ENCODE measurements around the gene RETSAT. TPM values are rescaled to one million over a fixed set of nuclear protein-coding genes. Genes with fewer than 3 reads are reported as not detected.

The RETSAT gene
- total and polyA plus RNA-seq, 2 of the 13 experiments (the other 11 are each of a cell fraction or from before 2014, with no cell fraction given), result 46.7 to 61.0 TPM

- ChIA-PET POLR2A (interaction anchor here (1.2 to 3.4 kb wide), 3 partner anchors 17 to 137 kb away, joined by 3 to 13 read pairs (median 4); partner anchors contain the start of genes ELMOD3, MAT2A, RETSAT and SH2D6), CTCF (ENCODE audit: low intra/inter-chr PET ratio, low total read pairs) (no interaction called here)
- no TSS peak for BruUV-seq (replicated peaks)
- Histone ChIP-seq H3K4me2 (ENCODE audit: low read depth, low read length) (peak overlapping the region; percentile 28; the same call in 1 of the 2 replicates), H2AFZ (ENCODE audit: low read length) (no peak overlapping the region), H3K4me1 (ENCODE audit: insufficient read depth, low read length) (peaks cover 51% of the 10 kb centered on the region), H3K27ac (ENCODE audit: extremely low read length, insufficient read depth, low read length) (no peak overlapping the region), H3K27me3 (ENCODE audit: control insufficient read depth in 1 of 2, insufficient read depth in 2 of 2, low read length in 2 of 2) (no peaks in the 10 kb centered on the region), H4K20me1 (ENCODE audit: insufficient read depth, low read length) (no peaks in the 10 kb centered on the region), H3K36me3 (replicated peaks in 1 of 2; ENCODE audit: control insufficient read depth in 1 of 2, insufficient read depth in 2 of 2, low read length in 2 of 2) (no peaks in the 10 kb centered on the region), H3K9me3 (ENCODE audit: low read length) (no peaks in the 10 kb centered on the region), H3K9ac (ENCODE audit: insufficient read depth, low read depth, low read length) (no peak overlapping the region), H3K4me3 (replicated peaks in 1 of 3; ENCODE audit: insufficient read depth in 1 of 3, low read depth in 2 of 3, low read length in 3 of 3) (no peak overlapping the region; a peak in 1 of 6 replicates), H3K79me2 (ENCODE audit: insufficient read depth, low read length) (no peaks in the 10 kb centered on the region)
- DNase-seq (ENCODE audit: low spot score) (no peak), FAIRE-seq (no peak), ATAC-seq (peak; percentile 36)
- TF ChIP-seq DPF2 (CRISPR knock-in tag; IDR thresholded peaks at IDR 0.05; ENCODE audit: borderline replicate concordance, low read depth), result no peak
- no peak for TF ChIP-seq RARA (CRISPR knock-in tag; IDR thresholded peaks at IDR 0.05)
- TF ChIP-seq HIVEP1 (CRISPR knock-in tag; IDR thresholded peaks at IDR 0.05), result no peak
- in situ Hi-C loops (cut with HindIII; ENCODE audit: extremely low pct_ligation_motif_present, low pct_unique_long_range_greater_than_20kb), result no loop called here
- 28% methylated on average over 2 of the region's 7 CpGs for WGBS (ENCODE audit: low lambda C conversion rate)
- intact Hi-C loops (cut with micrococcal nuclease; ENCODE audit: unreplicated experiment), result no loop called here
These were observed 47.1 kb upstream of the RETSAT start for GRCh38 chr2:85401464-85401805.

- BruUV-seq (replicated peaks), result no TSS peak
- POLR2A ChIA-PET, result interaction anchor here (0.9 to 3.4 kb wide), 5 partner anchors 18 to 194 kb away, joined by 3 to 13 read pairs (median 4); partner anchors contain the start of genes ELMOD3, MAT2A, RETSAT and RNF181
These were observed 46.5 kb upstream of the RETSAT start for GRCh38 chr2:85400541-85401463.

More at GRCh38 chr2:85400541-85401463, 46.5 kb upstream of the RETSAT start:
- no peak for FAIRE-seq
- no peak overlapping the region for H3K9ac ChIP-seq (ENCODE audit: insufficient read depth, low read depth, low read length)
- intact Hi-C loops (cut with micrococcal nuclease; ENCODE audit: unreplicated experiment), result no loop called here
- H2AFZ ChIP-seq (ENCODE audit: low read length), result no peak overlapping the region
- no peaks in the 10 kb centered on the region for H3K79me2 ChIP-seq (ENCODE audit: insufficient read depth, low read length)
- no peaks in the 10 kb centered on the region for H3K27me3 ChIP-seq (ENCODE audit: control insufficient read depth in 1 of 2, insufficient read depth in 2 of 2, low read length in 2 of 2)
- WGBS (ENCODE audit: low lambda C conversion rate), result 67% methylated on average over 14 of the region's 14 CpGs
- TF ChIP-seq MAFK (conservative IDR thresholded peaks at IDR 0.05 in 1 of 2, IDR thresholded peaks at IDR 0.05 in 1 of 2; ENCODE audit: low read length in 2 of 2) (no peak), GMEB2 (CRISPR knock-in tag; IDR thresholded peaks at IDR 0.05; ENCODE audit: low read depth) (no peak), SMAD9 (CRISPR knock-in tag; IDR thresholded peaks at IDR 0.05) (no peak), ZC3H13 (CRISPR knock-in tag; IDR thresholded peaks at IDR 0.05) (no peak), RBM39 (IDR thresholded peaks at IDR 0.05; ENCODE audit: low read depth, low read length, poor library complexity, severe bottlenecking) (no peak), PHF5A (CRISPR knock-in tag; IDR thresholded peaks at IDR 0.05; ENCODE audit: low read depth, unreplicated experiment) (no peak)
- H3K9me3 ChIP-seq (ENCODE audit: low read length), result no peaks in the 10 kb centered on the region
- no peak overlapping the region for H3K27ac ChIP-seq (ENCODE audit: extremely low read length, insufficient read depth, low read length)
- H3K4me3 ChIP-seq (replicated peaks in 1 of 3; ENCODE audit: insufficient read depth in 1 of 3, low read depth in 2 of 3, low read length in 3 of 3), result no peak overlapping the region
- in situ Hi-C loops (cut with HindIII; ENCODE audit: extremely low pct_ligation_motif_present, low pct_unique_long_range_greater_than_20kb), result no loop called here
- no peak overlapping the region for H3K4me2 ChIP-seq (ENCODE audit: low read depth, low read length)
- no peaks in the 10 kb centered on the region for H3K36me3 ChIP-seq (replicated peaks in 1 of 2; ENCODE audit: control insufficient read depth in 1 of 2, insufficient read depth in 2 of 2, low read length in 2 of 2)
- peak; percentile 14 for ATAC-seq
- peaks cover 45% of the 10 kb centered on the region for H3K4me1 ChIP-seq (ENCODE audit: insufficient read depth, low read length)
- CTCF ChIA-PET (ENCODE audit: low intra/inter-chr PET ratio, low total read pairs), result no interaction called here
- H4K20me1 ChIP-seq (ENCODE audit: insufficient read depth, low read length), result no peaks in the 10 kb centered on the region
- DNase-seq (ENCODE audit: low spot score), result no peak

All from HepG2 (cell line).